HG03439 (cell line): ENCODE data around the gene PNKD.
"Not testable (repeated sequence)": the region's sequence is repeated elsewhere in the genome, so short reads cannot be mapped to it uniquely, and the experiment has no call there.

Experiments used
- ATAC-seq: cut with Tn5 transposase; IDR thresholded peaks from one replicate; pipeline ENCODE4 v1.9.1; 2021; ENCODE audit warnings: mild to moderate bottlenecking, moderate library complexity; ENCODE audit not compliant: unreplicated experiment

PNKD gene

GRCh38 chr2:218314764-218315163, 44.4 kb downstream of the PNKD start:
- not testable (repeated sequence) for ATAC-seq

GRCh38 chr2:218315397-218315796, 45.1 kb downstream of the PNKD start:
- ATAC-seq: no peak

GRCh38 chr2:218317303-218317630, 46.9 kb downstream of the PNKD start:
- ATAC-seq: no peak

GRCh38 chr2:218317835-218318234, 47.5 kb downstream of the PNKD start:
- no peak for ATAC-seq

GRCh38 chr2:218318241-218318640, 47.9 kb downstream of the PNKD start:
- ATAC-seq: no peak

GRCh38 chr2:218319813-218320365, 49.6 kb downstream of the PNKD start:
- no peak for ATAC-seq

GRCh38 chr2:218320704-218321336, 50.5 kb downstream of the PNKD start:
- no peak for ATAC-seq

- ATAC-seq: peak; percentile 63
These were observed 52.6 kb downstream of the PNKD start for GRCh38 chr2:218322768-218323525.

- ATAC-seq: no peak
These were observed 53.5 kb downstream of the PNKD start for GRCh38 chr2:218323526-218324472.

GRCh38 chr2:218325566-218326160, 55.3 kb downstream of the PNKD start:
- no peak for ATAC-seq

GRCh38 chr2:218326315-218326714, 56.0 kb downstream of the PNKD start:
- ATAC-seq: no peak

- ATAC-seq: no peak
These were observed 57.3 kb downstream of the PNKD start for GRCh38 chr2:218327451-218328210.

GRCh38 chr2:218328294-218328693, 58.0 kb downstream of the PNKD start:
- no peak for ATAC-seq

GRCh38 chr2:218329027-218329825, 58.9 kb downstream of the PNKD start:
- ATAC-seq: peak; percentile 38

GRCh38 chr2:218329826-218330593, 59.7 kb downstream of the PNKD start:
- ATAC-seq: peak; percentile 47

GRCh38 chr2:218331745-218332144, 61.4 kb downstream of the PNKD start:
- no peak for ATAC-seq

GRCh38 chr2:218332288-218332687, 62.0 kb downstream of the PNKD start:
- ATAC-seq: no peak

- no peak for ATAC-seq
These were observed 62.8 kb downstream of the PNKD start for GRCh38 chr2:218332920-218333645.
